GM23248 (cell line): ENCODE measurements around the gene MPRIP. TPM values are rescaled to one million over a fixed set of nuclear protein-coding genes. Genes with fewer than 3 reads are reported as not detected.
"Not testable (repeated sequence)": the region's sequence is repeated elsewhere in the genome, so short reads cannot be mapped to it uniquely, and the experiment has no call there.

Source experiments
- DNase-seq: peaks from one replicate; pipeline ENCODE4 v3.0.0-alpha.2; 2015
- H2AFZ ChIP-seq: fragments of 200-600 bp; sonication (generic); 2 replicates; pipeline ENCODE4 v1.6.1; 2016; ENCODE audit warnings: antibody characterized with exemption
- H3F3A ChIP-seq: fragments of 200-600 bp; sonication (generic); 2 replicates; pipeline ENCODE4 v1.6.1; 2016; ENCODE audit warnings: mild to moderate bottlenecking, antibody characterized with exemption, mixed run types; ENCODE audit not compliant: insufficient read depth
- H3K27ac ChIP-seq: fragments of 200-600 bp; sonication (generic); 2 replicates; pipeline ENCODE4 v1.5.1; 2016; ENCODE audit warnings: mild to moderate bottlenecking
- H3K27me3 ChIP-seq: fragments of 200-600 bp; sonication (generic); replicated peaks from 2 replicates; pipeline ENCODE4 v1.6.1; 2016; ENCODE audit warnings: mild to moderate bottlenecking; ENCODE audit not compliant: insufficient read depth
- H3K36me3 ChIP-seq: fragments of 200-600 bp; sonication (generic); 2 replicates; pipeline ENCODE4 v1.6.1; 2016; ENCODE audit warnings: low read depth, mild to moderate bottlenecking
- H3K4me1 ChIP-seq: fragments of 200-600 bp; sonication (generic); 2 replicates; pipeline ENCODE4 v1.6.1; 2016; ENCODE audit warnings: mild to moderate bottlenecking; ENCODE audit not compliant: insufficient read depth
- H3K4me2 ChIP-seq: fragments of 200-600 bp; sonication (generic); one replicate; pipeline ENCODE4 v1.6.1; 2016; ENCODE audit warnings: mild to moderate bottlenecking; ENCODE audit not compliant: unreplicated experiment
- H3K4me3 ChIP-seq: fragments of 200-600 bp; sonication (generic); 2 replicates; pipeline ENCODE4 v1.5.1; 2016; ENCODE audit warnings: mild to moderate bottlenecking
- H3K79me2 ChIP-seq: fragments of 200-600 bp; sonication (generic); 2 replicates; pipeline ENCODE4 v1.6.1; 2016; ENCODE audit warnings: mild to moderate bottlenecking; ENCODE audit not compliant: insufficient read depth
- H3K9ac ChIP-seq: fragments of 200-600 bp; sonication (generic); 2 replicates; pipeline ENCODE4 v1.6.1; 2016; ENCODE audit warnings: mild to moderate bottlenecking
- H3K9me2 ChIP-seq: fragments of 200-600 bp; sonication (generic); 2 replicates; pipeline ENCODE4 v1.6.1; 2016; ENCODE audit warnings: mixed run types, mild to moderate bottlenecking, moderate library complexity; ENCODE audit not compliant: insufficient read depth
- H3K9me3 ChIP-seq: fragments of 200-600 bp; sonication (generic); one replicate; pipeline ENCODE4 v1.6.1; 2017; ENCODE audit warnings: low read depth
- H4K20me1 ChIP-seq: fragments of 200-600 bp; sonication (generic); 2 replicates; pipeline ENCODE4 v1.6.0; 2016; ENCODE audit not compliant: insufficient read depth
- EZH2 ChIP-seq: fragments of 200-600 bp; sonication (generic); IDR thresholded peaks from 2 replicates; pipeline ENCODE4 v1.6.1; 2018; ENCODE audit warnings: antibody characterized with exemption, mild to moderate bottlenecking; ENCODE audit not compliant: insufficient read depth, poor library complexity, severe bottlenecking
- EZH2phosphoT487 ChIP-seq: fragments of 200-600 bp; sonication (generic); IDR thresholded peaks from 2 replicates; pipeline ENCODE4 v1.6.1; 2018; ENCODE audit warnings: antibody characterized with exemption, moderate library complexity, mild to moderate bottlenecking, low read depth; ENCODE audit not compliant: insufficient read depth
- WGBS, 2 experiments: methylation state at CpG; one replicate each; pipeline ENCODE4 v1.1.6; 2015 to 2017; ENCODE audit warnings: low lambda C conversion rate in 2 of 2, low coverage in 1 of 2; ENCODE audit errors: missing lambda C conversion rate in 2 of 2; 5-methylcytosine and 5-hydroxymethylcytosine counted together
- in situ Hi-C: fragments of 300-500 bp; cut with MboI; formaldehyde crosslinking; loops from 2 replicates; pipeline ENCODE4 v1.15.0; 2020
- polyA plus RNA-seq: library from polyadenylated mRNA; unstranded; fragments of >200 nt; fragmentation: Nextera tagmentation; extraction: Ambion mirVana; gene quantifications from 2 replicates; pipeline ENCODE4 v1.2.1, GENCODE V29; 2016
- total RNA-seq: library from RNA; depleted of rRNA; stranded (reverse); fragments of >200 nt; shearing (Covaris generic); gene quantifications from 2 replicates; pipeline ENCODE4 v1.2.3, GENCODE V29; 2014

The MPRIP gene
- total and polyA plus RNA-seq, 2 experiments from 2014 or later = 73.5 to 292 TPM

- no peak overlapping the region for H3K27ac ChIP-seq
- H3K4me2 ChIP-seq = no peak overlapping the region
- H3K9me2 ChIP-seq = no peaks in the 10 kb centered on the region
- no peaks in the 10 kb centered on the region for H3K79me2 ChIP-seq
- H3K4me1 ChIP-seq = peaks cover 7% of the 10 kb centered on the region; the same call in 1 of the 2 replicates
- no peaks in the 10 kb centered on the region for H3K27me3 ChIP-seq
- DNase-seq = no peak
- TF ChIP-seq EZH2 = no peak
- TF ChIP-seq EZH2phosphoT487 = no peak
- in situ Hi-C loops = loop anchor here (10.0 kb wide), 1 partner anchor 90 kb away; no protein-coding TSS in a partner anchor
- 79% methylated on average over 18 to 19 of the region's 19 CpGs for WGBS, 2 experiments
- H3K9ac ChIP-seq = no peak overlapping the region
- H3K4me3 ChIP-seq = no peak overlapping the region
- H2AFZ ChIP-seq = no peak overlapping the region
- H3K36me3 ChIP-seq = no peaks in the 10 kb centered on the region
- no peaks in the 10 kb centered on the region for H4K20me1 ChIP-seq
- H3F3A ChIP-seq = peaks cover 8% of the 10 kb centered on the region
- no peaks in the 10 kb centered on the region for H3K9me3 ChIP-seq
Observed at GRCh38 chr17:17004251-17004996, 37.8 kb upstream of the MPRIP start.

DNA sequence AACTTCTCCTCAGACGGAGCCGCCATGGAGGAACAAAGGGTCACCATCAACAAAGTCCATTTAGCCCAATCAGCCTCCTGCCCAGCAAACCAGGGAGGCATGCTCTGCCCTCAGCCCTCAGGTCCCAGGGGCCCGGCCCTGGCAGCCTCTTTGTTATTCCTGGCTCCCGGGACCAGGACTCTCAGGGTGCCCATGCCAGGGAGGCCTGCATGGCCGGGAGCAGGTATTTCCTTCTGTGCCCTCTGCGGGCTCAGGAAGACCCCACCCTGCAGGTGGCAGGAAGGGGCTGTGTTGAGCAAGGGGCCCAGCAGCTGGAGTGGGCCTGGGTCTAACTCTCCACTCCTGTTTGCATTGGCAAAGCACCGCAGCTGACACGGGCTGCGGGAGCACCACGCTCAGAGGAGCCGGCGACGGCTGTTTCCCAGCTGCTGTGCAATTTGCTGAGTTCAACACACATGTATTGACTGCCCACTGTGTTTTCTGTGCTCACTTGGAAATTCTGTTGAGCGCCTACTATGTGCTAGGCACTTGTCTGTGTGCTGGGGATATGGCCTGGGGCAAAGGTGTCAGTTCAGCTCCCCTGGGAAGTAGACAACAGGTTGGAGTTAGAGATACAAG is 37.2 kb upstream of the MPRIP start:
- in situ Hi-C loops = loop anchor here (10.0 kb wide), 1 partner anchor 90 kb away; no protein-coding TSS in a partner anchor
- not testable (repeated sequence) for H3K4me3 ChIP-seq, H3K9ac ChIP-seq, H3K9me3 ChIP-seq, H3K36me3 ChIP-seq, H3K27me3 ChIP-seq, H2AFZ ChIP-seq, H3K4me2 ChIP-seq, DNase-seq, H3K79me2 ChIP-seq, H3K9me2 ChIP-seq, H4K20me1 ChIP-seq, H3K27ac ChIP-seq
- Histone ChIP-seq H3F3A (peaks cover 14% of the 10 kb centered on the region), H3K4me1 (peaks cover 12% of the 10 kb centered on the region)
- WGBS, 2 experiments = 90 to 93% methylated on average over 12 to 14 of the region's 14 CpGs

DNA sequence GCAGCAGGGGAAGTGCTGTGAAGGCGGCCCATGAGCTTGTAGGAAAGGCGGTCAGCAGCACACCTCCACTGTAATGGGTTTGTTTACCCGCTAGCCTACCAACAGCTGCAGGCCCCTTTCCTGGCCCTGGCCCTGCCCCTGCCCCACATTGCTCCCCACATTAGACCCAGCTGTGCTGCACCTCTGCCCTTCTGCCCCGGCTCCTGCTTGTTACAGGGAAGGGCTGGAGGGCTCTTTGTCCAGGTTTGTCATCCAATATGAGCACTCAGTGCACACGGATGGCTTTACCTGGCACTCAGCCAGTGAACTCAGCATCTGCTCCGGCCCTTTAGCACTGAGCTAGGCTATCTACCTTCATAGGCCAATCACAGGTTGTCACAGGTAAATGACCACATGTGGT is 34.4 kb upstream of the MPRIP start:
- H2AFZ ChIP-seq, H4K20me1 ChIP-seq, H3K27ac ChIP-seq, H3K79me2 ChIP-seq, H3K4me3 ChIP-seq, H3K9me2 ChIP-seq, H3K4me2 ChIP-seq, H3K27me3 ChIP-seq, H3K36me3 ChIP-seq, H3K9me3 ChIP-seq, H3K9ac ChIP-seq, DNase-seq: not testable (repeated sequence)
- in situ Hi-C loops = loop anchor here (10.0 kb wide), 1 partner anchor 87 kb away; no protein-coding TSS in a partner anchor
- Histone ChIP-seq H3F3A (peaks cover 14% of the 10 kb centered on the region), H3K4me1 (peaks cover 12% of the 10 kb centered on the region)
- WGBS, 2 experiments = 79 to 87% methylated on average over 4 to 5 of the region's 6 CpGs

GRCh38 chr17:17008621-17009397 is 33.4 kb upstream of the MPRIP start:
- not testable (repeated sequence) for H3K9me2 ChIP-seq, H3K27me3 ChIP-seq, H2AFZ ChIP-seq, H3K9me3 ChIP-seq, DNase-seq, H3K79me2 ChIP-seq, H3K36me3 ChIP-seq, H3K4me3 ChIP-seq, H3K27ac ChIP-seq, H4K20me1 ChIP-seq, H3K9ac ChIP-seq, H3K4me2 ChIP-seq
- in situ Hi-C loops = loop anchor here (10.0 kb wide), 1 partner anchor 86 kb away; no protein-coding TSS in a partner anchor
- H3K4me1 ChIP-seq = peaks cover 12% of the 10 kb centered on the region
- 84 to 87% methylated on average over 10 of the region's 10 CpGs for WGBS, 2 experiments
- H3F3A ChIP-seq = peaks cover 14% of the 10 kb centered on the region

- H3K27ac ChIP-seq = peak overlapping the region; percentile 57
- not testable (repeated sequence) for H3K9me2 ChIP-seq, H3K79me2 ChIP-seq, H4K20me1 ChIP-seq, H3K27me3 ChIP-seq, H3K4me3 ChIP-seq, H2AFZ ChIP-seq, H3K4me2 ChIP-seq, H3K36me3 ChIP-seq, H3K9me3 ChIP-seq
- peaks cover 12% of the 10 kb centered on the region for H3K4me1 ChIP-seq
- peaks cover 14% of the 10 kb centered on the region for H3F3A ChIP-seq
- peak; percentile 46 for DNase-seq
- 7 to 20% methylated on average over 1 of the region's 4 CpGs for WGBS, 2 experiments
- H3K9ac ChIP-seq = peak overlapping the region; percentile 31; the same call in 1 of the 2 replicates
- in situ Hi-C loops = loop anchor here (10.0 kb wide), 1 partner anchor 85 kb away; no protein-coding TSS in a partner anchor
Observed at GRCh38 chr17:17009972-17010371, 32.3 kb upstream of the MPRIP start.

GRCh38 chr17:17010545-17011034 is 31.7 kb upstream of the MPRIP start:
- H3K4me3 ChIP-seq, H3K36me3 ChIP-seq, H3K9me3 ChIP-seq, H2AFZ ChIP-seq, H3K4me2 ChIP-seq, H3K9ac ChIP-seq, H3K9me2 ChIP-seq, H3K27me3 ChIP-seq, DNase-seq, H4K20me1 ChIP-seq, in situ Hi-C loops, H3K79me2 ChIP-seq: not testable (repeated sequence)
- Histone ChIP-seq H3F3A (peaks cover 14% of the 10 kb centered on the region), H3K27ac (peak overlapping the region; percentile 45; the same call in 1 of the 2 replicates), H3K4me1 (peaks cover 12% of the 10 kb centered on the region)
- WGBS, 2 experiments = 0% methylated on average over 4 to 5 of the region's 12 CpGs
